IMR-90 (cell line): Measurements from ENCODE around the gene PSAPL1. TPM values are rescaled to one million over a fixed set of nuclear protein-coding genes. Genes with fewer than 3 reads are reported as not detected.

ENCODE experiments used
- ATAC-seq: fragments of 200-7000 bp; cut with Tn5 transposase; 2 replicates; pipeline ENCODE4 v1.9.1; 2020; ENCODE audit warnings: low read depth, mild to moderate bottlenecking, moderate library complexity
- BruUV-seq: library from RNA; stranded (reverse); fragments of 400-500 nt; replicated peaks from 2 replicates; lab custom pipeline; 2021; lab: Mats Ljungman, UMichigan
- CTCF ChIA-PET: fragments of 300-600 bp; formaldehyde crosslinking; extraction: SDS; loops from one replicate; lab custom pipeline; 2021; ENCODE audit warnings: antibody characterized with exemption; lab: Yijun Ruan, JAX
- POLR2A ChIA-PET: fragments of 300-600 bp; sonication (Branson Sonifier 250); formaldehyde crosslinking; loops from one replicate; lab custom pipeline; 2022; ENCODE audit warnings: antibody characterized with exemption; ENCODE audit not compliant: unreplicated experiment; lab: Charles Lee
- DNase-seq: peaks from one replicate; pipeline ENCODE4 v3.0.0; 2013
- H2AFZ ChIP-seq: replicated peaks from 2 replicates; pipeline ENCODE3; 2013; ENCODE audit warnings: low read length, mild to moderate bottlenecking; ENCODE audit not compliant: poor library complexity
- H2AK5ac ChIP-seq: 2 replicates; pipeline ENCODE4 v1.6.1; 2013; ENCODE audit warnings: low read depth, low read length, inconsistent platforms
- H2AK9ac ChIP-seq: replicated peaks from 2 replicates; pipeline ENCODE3; 2013; ENCODE audit warnings: mild to moderate bottlenecking, low read depth, low read length, moderate library complexity; ENCODE audit not compliant: poor library complexity
- H2BK120ac ChIP-seq: 2 replicates; pipeline ENCODE4 v1.6.1; 2013; ENCODE audit warnings: low read depth, low read length, inconsistent platforms
- H2BK15ac ChIP-seq: 3 replicates; pipeline ENCODE4 v1.6.1; 2013; ENCODE audit warnings: low read depth, low read length, inconsistent platforms
- H2BK20ac ChIP-seq: 2 replicates; pipeline ENCODE4 v1.6.1; 2013; ENCODE audit warnings: low read depth, mild to moderate bottlenecking, inconsistent platforms, low read length, moderate library complexity
- H2BK5ac ChIP-seq: 2 replicates; pipeline ENCODE4 v1.6.1; 2013; ENCODE audit warnings: mild to moderate bottlenecking, low read depth, low read length, inconsistent platforms; ENCODE audit not compliant: poor library complexity, severe bottlenecking
- H3K14ac ChIP-seq: replicated peaks from 2 replicates; pipeline ENCODE4 v1.6.1; 2013; ENCODE audit warnings: low read depth, low read length, inconsistent platforms
- H3K18ac ChIP-seq: 2 replicates; pipeline ENCODE4 v1.6.1; 2013; ENCODE audit warnings: low read depth, low read length, control low read depth
- H3K23ac ChIP-seq: 2 replicates; pipeline ENCODE4 v1.6.1; 2013; ENCODE audit warnings: low read depth, low read length, inconsistent platforms
- H3K27ac ChIP-seq: 2 replicates; pipeline ENCODE4 v1.5.1; 2013; ENCODE audit warnings: mild to moderate bottlenecking, control low read depth, low read length; ENCODE audit not compliant: insufficient read depth
- H3K27me3 ChIP-seq: 2 replicates; pipeline ENCODE4 v1.6.1; 2013; ENCODE audit warnings: low read length; ENCODE audit not compliant: control insufficient read depth, insufficient read depth
- H3K36me3 ChIP-seq: 2 replicates; pipeline ENCODE4 v1.6.1; 2013; ENCODE audit warnings: low read length, mixed read lengths; ENCODE audit not compliant: control insufficient read depth, insufficient read depth
- H3K4ac ChIP-seq: 2 replicates; pipeline ENCODE4 v1.6.1; 2013; ENCODE audit warnings: low read depth, low read length, inconsistent platforms
- H3K4me1 ChIP-seq: 2 replicates; pipeline ENCODE4 v1.6.1; 2013; ENCODE audit warnings: low read length, mixed read lengths; ENCODE audit not compliant: control insufficient read depth, insufficient read depth
- H3K4me2 ChIP-seq: 2 replicates; pipeline ENCODE4 v1.6.1; 2013; ENCODE audit warnings: low read depth, mild to moderate bottlenecking, control low read depth, low read length, moderate library complexity
- H3K4me3 ChIP-seq: 2 replicates; pipeline ENCODE4 v1.5.1; 2013; ENCODE audit warnings: low read depth, mild to moderate bottlenecking, control low read depth, low read length, moderate library complexity; ENCODE audit not compliant: insufficient read depth
- H3K56ac ChIP-seq: 2 replicates; pipeline ENCODE4 v1.6.1; 2013; ENCODE audit warnings: low read length, inconsistent platforms; ENCODE audit not compliant: insufficient read depth; ENCODE audit errors: extremely low read depth
- H3K79me1 ChIP-seq, 2 experiments: 2 replicates each; pipeline ENCODE4 v1.6.1; 2013; ENCODE audit warnings: low read length in 2 of 2, inconsistent platforms in 1 of 2, low read depth in 1 of 2
- H3K9ac ChIP-seq: 2 replicates; pipeline ENCODE4 v1.6.1; 2013; ENCODE audit warnings: low read depth, low read length, control low read depth
- H3K9me1 ChIP-seq: 2 replicates; pipeline ENCODE4 v1.6.1; 2013; ENCODE audit warnings: low read length, inconsistent platforms; ENCODE audit not compliant: insufficient read depth
- H3K9me3 ChIP-seq: 2 replicates; pipeline ENCODE4 v1.6.1; 2013; ENCODE audit warnings: low read length; ENCODE audit not compliant: control insufficient read depth, insufficient read depth
- H4K20me1 ChIP-seq: 2 replicates; pipeline ENCODE4 v1.6.1; 2013; ENCODE audit warnings: low read length, inconsistent platforms; ENCODE audit not compliant: insufficient read depth
- H4K5ac ChIP-seq: 2 replicates; pipeline ENCODE4 v1.6.1; 2013; ENCODE audit warnings: mild to moderate bottlenecking, low read depth, low read length, control low read depth
- H4K8ac ChIP-seq, 2 experiments: 2 replicates each; pipeline ENCODE4 v1.6.1; 2013; ENCODE audit warnings: low read depth in 2 of 2, low read length in 2 of 2, control low read depth in 1 of 2, inconsistent platforms in 1 of 2
- H4K91ac ChIP-seq: 2 replicates; pipeline ENCODE4 v1.6.1; 2013; ENCODE audit warnings: low read depth, low read length, inconsistent platforms; ENCODE audit not compliant: insufficient read depth
- MAZ ChIP-seq: IDR thresholded peaks from 2 replicates; pipeline ENCODE4 v1.6.1; 2012; ENCODE audit warnings: low read depth, mild to moderate bottlenecking, low read length, improper control_type of control experiment, moderate library complexity, borderline replicate concordance
- SMC3 ChIP-seq: fragments of 150-350 bp; IDR thresholded peaks from 2 replicates; pipeline ENCODE4 v1.6.1; 2016; ENCODE audit warnings: low read depth, mild to moderate bottlenecking, antibody characterized with exemption, low read length, moderate library complexity
- WGBS, 2 experiments: methylation state at CpG; one replicate each; pipeline versions ENCODE4 v1.1.5 to v1.1.7; 2013; ENCODE audit warnings: missing lambda C conversion rate in 2 of 2; ENCODE audit not compliant: insufficient read length in 1 of 2; ENCODE audit errors: extremely low coverage in 2 of 2; 5-methylcytosine and 5-hydroxymethylcytosine counted together
- dilution Hi-C: fragments of 300-500 bp; cut with HindIII; formaldehyde crosslinking; loops from one replicate; pipeline ENCODE4 v1.14.3; 2018; ENCODE audit warnings: low sequenced_read_pairs; ENCODE audit not compliant: unreplicated experiment
- in situ Hi-C: fragments of 300-500 bp; cut with MboI; formaldehyde crosslinking; loops from 3 replicates; pipeline ENCODE4 v1.14.3; 2019; ENCODE audit warnings: low sequenced_read_pairs, inconsistent platforms, mixed read lengths
- intact Hi-C: fragments of 100-400 bp; cut with micrococcal nuclease; formaldehyde crosslinking; loops from 2 replicates; pipeline ENCODE4 v1.10.0; 2022
- polyA plus RNA-seq, 3 experiments: library from polyadenylated mRNA; depleted of rRNA; stranded (reverse); fragments of >200 nt; gene quantifications; 2 replicates each; pipeline ENCODE4 v1.2.3, GENCODE V29; 2012; ENCODE audit warnings: low replicate concordance in 1 of 3
- total RNA-seq: library from RNA; depleted of rRNA; stranded (reverse); fragments of >200 nt; gene quantifications from 2 replicates; pipeline ENCODE4 v1.2.3, GENCODE V29; 2012

The PSAPL1 gene
- total and polyA plus RNA-seq, 2 of the 4 experiments (the other 2 are of a cell fraction), result not detected

GRCh38 chr4:7423801-7424552, 10.8 kb downstream of the PSAPL1 start:
- TF ChIP-seq MAZ, result no peak
- TF ChIP-seq SMC3, result no peak
- H3K4ac ChIP-seq, result no peak overlapping the region
- dilution Hi-C loops (no loop called here), in situ Hi-C loops (no loop called here), intact Hi-C loops (no loop called here)
- no peak overlapping the region for H4K5ac ChIP-seq
- H2BK20ac ChIP-seq, result no peak overlapping the region
- ATAC-seq, result no peak
- no peaks in the 10 kb centered on the region for H3K9me3 ChIP-seq
- H3K79me1 ChIP-seq, result no peaks in the 10 kb centered on the region
- H3K27ac ChIP-seq, result no peak overlapping the region
- no peak overlapping the region for H3K4me2 ChIP-seq
- H4K8ac ChIP-seq, result no peak overlapping the region
- WGBS, 2 experiments, result 74% methylated on average over 11 of the region's 17 CpGs; no CpG with 5 or more reads in 1 of the 2 experiments
- no peak overlapping the region for H2BK15ac ChIP-seq
- H3K36me3 ChIP-seq, result no peaks in the 10 kb centered on the region
- H4K91ac ChIP-seq, result no peak overlapping the region
- peaks cover 19% of the 10 kb centered on the region; the same call in 1 of the 2 replicates for H3K27me3 ChIP-seq
- H3K14ac ChIP-seq, result no peak overlapping the region
- ChIA-PET POLR2A (no interaction called here), CTCF (no interaction called here)
- no peak overlapping the region for H2AFZ ChIP-seq
- no peak overlapping the region for H3K4me3 ChIP-seq
- no peak overlapping the region for H2AK9ac ChIP-seq
- H3K9ac ChIP-seq, result no peak overlapping the region
- no peaks in the 10 kb centered on the region for H3K4me1 ChIP-seq
- no peak overlapping the region for H3K23ac ChIP-seq
- H2AK5ac ChIP-seq, result no peak overlapping the region
- H3K56ac ChIP-seq, result no peak overlapping the region
- H4K20me1 ChIP-seq, result no peaks in the 10 kb centered on the region
- no peak overlapping the region for H2BK120ac ChIP-seq
- no TSS peak for BruUV-seq
- no peak overlapping the region for H2BK5ac ChIP-seq
- no peaks in the 10 kb centered on the region for H3K9me1 ChIP-seq
- no peak overlapping the region for H3K18ac ChIP-seq
- DNase-seq, result no peak
